ENCODE results near the gene TMEM154.
"Not testable (repeated sequence)": the region's sequence is repeated elsewhere in the genome, so short reads cannot be mapped to it uniquely, and the experiment has no call there.

The TMEM154 gene

DNA sequence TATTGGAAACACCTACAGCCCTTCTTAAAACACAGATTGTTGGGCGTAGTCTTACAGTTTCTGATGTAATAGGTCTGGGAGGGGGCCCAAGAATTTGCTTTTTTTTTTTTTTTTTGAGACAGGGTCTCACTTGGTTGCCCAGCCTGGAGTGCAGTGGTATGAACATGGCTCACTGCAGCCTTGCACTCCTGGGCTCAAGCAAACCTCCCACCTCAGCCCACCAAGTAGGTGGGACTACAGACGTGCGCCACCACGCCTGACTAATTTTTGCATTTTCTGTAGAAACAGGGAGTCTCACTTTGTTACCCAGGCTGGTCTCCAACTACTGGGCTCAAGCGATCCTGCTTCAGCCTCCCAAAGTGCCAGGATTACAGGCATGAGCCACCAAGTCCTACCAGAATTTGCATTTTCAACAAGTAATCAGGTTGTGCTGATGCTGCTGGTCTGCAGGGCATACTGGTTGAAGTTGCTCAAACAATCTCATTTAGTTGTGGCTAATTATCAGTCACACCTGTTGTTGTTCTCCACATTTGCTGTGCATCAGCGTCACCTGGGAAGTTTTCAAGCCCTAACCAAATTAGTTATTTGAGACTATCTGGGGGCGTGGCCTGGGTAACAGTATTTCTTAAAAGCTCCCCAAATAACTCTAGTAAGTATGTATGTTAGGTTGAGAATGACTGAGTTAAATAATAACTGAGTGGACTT lies 14.0 kb downstream of the TMEM154 start:
- no peak for DNase-seq

DNA sequence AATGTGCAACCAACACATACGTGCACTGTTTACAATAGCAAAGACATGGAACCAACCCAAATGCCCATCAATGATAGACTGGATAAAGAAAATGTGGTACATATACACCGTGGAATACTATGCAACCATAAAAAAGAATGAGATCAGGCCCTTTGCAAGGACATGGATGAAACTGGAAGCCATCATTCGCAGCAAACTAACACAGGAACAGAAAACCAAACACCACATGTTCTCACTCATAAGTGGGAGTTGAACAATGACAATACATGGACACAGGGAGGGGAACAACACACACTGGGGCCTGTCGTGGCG lies 15.8 kb downstream of the TMEM154 start:
- not testable (repeated sequence) for DNase-seq

DNA sequence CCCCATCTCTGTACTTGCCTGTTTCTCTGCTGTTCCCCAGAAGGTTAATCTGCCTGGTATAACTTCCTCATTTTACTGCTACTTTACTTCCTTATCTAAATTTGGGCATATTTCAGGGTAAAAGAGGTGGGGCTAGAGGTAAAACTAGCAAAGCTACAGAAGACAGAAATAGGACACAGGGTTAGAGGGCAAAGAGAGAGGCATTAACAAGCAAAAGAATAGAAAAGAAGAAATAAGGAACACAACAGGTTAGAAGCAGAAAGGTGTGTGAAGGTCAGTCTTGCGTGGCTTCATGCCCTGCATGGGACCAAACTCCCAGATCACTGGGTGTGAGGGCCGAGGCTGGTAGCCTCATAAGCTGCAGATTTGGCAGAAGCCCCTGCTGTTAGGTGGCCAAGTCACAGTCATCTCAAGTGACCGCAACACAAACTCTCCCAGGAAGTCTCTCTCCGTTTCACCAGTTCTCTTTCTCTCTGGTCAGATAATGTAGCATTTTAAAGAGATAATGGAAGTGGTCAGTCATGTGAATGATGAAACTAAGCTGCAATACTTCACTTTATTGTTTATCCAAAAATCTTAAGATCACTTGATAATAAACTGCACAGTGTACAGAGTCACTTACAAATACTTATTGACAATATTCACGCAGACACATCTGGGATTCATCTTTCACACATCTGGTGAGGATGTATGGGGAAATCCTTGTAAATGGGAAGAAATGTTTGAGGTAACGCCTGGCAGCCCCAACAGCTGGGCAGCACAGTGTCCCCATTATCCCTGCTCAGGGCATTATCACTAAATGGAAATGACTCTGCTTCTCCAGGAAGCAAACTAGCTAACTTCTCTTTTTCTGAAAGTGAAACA lies 16.4 kb downstream of the TMEM154 start:
- no peak for DNase-seq

DNA sequence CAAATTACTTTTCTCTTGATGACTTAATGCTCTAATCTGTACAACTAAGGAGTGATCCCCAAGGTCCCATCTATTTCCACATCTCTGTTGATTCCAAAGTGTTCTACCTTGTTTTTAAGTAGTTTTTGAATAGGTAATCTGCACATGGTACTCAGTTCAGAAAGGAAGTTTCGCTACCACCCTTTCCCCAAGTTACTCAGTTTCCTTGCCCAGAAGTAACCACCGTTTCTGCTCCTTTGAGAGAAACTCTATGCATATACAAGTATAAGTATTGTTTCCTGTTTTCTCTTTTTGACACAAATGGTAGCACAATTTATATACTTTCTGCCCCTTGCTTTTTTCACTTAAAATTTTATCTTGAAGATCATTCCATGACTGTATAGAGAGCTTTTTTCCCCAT lies 18.1 kb downstream of the TMEM154 start:
- no peak for DNase-seq

DNA sequence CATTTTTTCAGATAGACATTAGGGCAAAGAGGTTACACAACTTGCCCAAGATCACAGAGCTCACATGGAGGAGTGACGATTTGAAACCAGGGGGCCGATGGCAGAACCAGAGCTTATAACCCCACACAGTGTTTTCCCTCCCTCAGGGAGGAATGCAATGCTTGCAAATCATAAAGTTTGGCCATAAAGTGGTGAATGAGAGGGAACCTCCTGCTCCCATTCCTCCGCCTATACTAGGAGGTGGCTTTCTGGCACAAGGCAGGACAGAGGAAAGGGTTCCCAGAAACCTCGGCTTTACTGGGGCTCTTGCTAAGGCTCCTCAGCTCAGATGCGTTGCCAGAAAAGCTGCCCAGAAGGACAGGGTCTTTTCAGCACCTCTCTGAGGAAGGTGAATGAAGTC lies 19.3 kb downstream of the TMEM154 start:
- DNase-seq = no peak

DNA sequence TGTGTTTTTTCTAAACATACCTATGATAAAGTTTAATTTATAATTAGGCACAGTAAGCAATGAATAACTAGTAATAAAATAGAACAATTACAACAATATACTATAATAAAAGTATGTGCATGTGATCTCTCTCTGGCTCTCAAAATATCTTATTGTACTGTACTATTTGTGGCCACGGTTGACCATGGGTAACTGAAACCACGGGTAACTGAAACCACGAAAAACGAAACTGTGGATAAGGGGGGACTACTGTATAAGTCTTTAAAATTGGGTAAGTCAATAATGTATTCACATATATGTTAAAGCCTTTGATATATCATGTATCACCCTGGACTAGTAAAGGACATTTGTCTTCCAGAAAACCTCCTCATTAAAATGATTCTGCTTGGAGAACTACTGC lies 20.0 kb downstream of the TMEM154 start:
- DNase-seq = no peak

DNA sequence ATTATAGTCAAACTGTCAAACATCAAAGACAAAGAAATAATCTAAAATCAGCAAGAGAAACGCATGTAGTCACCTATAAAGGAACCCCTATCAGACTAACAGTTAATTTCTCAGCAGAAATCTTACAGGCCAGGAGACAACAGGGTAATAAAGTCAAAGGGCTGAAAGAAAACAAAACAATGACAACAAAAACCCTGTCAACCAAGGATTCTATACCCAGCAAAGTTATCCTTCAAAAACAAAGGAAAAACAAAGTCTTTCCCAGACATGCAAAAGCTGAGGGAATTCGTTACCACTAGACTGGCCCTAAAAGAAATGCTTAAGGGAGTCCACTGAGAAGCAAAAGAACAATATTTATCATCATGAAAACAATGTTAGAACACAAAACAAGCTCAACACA lies 22.1 kb downstream of the TMEM154 start:
- no peak for DNase-seq

DNA sequence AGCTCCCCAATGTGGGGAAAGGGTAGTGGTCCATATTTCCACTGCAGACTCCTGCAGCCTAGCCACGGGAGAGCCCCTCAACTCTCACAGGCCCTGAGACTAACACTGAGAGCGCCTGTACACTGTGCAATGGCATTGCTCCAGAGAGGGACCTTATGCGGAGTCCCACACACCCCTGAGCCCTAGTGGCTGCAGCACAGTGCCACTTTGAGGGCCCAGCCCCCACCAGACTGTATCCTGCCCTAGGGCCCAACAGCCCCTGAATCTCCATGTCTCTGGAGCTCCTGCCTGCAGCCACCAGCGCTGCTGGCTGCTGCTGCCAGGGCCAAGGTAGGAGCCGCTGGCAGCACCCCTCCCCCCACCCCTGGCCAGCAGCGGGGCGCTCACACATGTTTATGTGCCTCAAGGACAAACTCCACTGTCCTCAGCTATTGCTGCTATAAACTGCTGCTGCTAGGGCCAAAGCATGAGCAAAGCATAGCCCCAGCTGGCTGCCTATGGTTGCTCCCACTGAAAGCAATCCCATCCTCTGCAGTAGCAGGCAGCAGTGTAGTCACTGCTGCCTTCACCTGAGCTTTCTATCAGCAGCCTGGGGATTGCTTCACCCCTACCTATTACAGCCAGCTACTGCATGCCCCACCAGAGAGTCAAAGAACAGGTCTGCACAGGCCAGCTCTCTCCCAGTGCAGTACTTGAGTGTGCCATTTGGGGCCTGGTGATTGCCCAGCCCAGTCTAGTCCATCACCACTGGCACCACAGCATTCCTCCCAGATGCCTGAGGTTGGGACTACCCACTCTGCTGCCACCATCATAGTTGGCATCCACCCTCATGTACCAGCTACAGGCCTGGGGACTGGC lies 24.3 kb downstream of the TMEM154 start:
- DNase-seq = no peak

DNA sequence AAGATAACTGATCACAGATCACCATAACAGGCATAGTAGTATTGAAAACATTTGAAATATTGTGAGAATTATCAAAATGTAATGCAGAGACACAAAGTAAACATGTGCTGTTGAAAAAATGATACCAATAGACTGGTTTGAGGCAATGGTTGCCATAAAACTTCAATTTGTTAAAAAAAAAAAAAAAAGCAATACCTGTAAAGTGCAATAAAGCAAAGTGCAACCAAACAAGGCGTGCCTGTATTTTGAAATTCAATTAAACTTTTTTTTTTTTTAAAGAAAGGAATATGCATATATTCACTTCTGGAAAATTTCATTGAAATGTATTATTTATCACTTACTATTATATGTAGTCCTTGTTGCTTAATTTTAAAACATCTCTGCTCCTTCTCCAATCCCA lies 27.7 kb downstream of the TMEM154 start:
- DNase-seq = no peak

DNA sequence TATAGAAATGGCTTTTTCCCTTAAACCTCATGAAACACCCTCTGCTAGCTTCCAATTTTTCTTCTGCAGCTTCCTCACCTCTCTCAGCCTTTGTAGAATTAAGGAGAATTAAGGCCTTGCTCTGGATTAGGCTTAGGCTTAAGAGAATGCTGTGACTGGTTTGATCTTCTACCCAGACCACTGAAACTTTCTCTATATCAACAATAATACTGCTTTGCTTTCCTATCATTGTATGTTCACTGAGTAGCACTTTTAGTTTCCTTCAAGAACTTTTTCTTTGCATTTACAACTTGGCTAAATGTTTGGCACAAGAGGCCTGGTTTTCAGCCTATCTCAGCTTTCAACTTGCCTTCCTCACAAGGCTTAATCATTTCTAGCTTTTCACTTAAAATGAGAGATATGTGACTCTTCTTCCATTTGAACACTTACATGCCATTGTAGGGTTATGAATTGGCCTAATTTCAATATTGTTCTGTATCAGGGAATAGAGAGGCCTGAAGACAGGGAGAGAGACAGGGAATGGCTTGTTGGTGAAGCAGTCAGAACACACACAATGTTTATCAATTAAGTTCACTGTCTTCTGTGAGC lies 28.2 kb downstream of the TMEM154 start:
- no peak for DNase-seq

DNA sequence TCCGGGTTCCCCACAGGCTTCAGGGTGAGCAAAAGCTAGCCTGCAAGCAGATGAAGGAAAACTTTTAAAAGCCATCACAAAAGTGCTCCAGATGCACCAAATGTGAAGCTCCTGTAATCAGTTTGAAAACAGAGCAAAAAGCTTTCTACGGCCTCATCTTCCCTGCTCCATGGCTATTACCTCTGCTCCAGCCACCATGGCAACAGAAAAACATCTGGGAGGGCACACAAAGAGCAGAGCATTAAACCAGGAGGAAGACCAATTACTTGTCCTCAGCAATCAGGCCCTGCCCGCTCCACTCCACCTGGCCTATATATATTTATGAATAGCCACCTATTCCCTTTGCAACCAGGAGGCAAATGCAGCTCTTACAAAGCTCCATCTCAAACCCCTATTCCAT lies 33.6 kb downstream of the TMEM154 start:
- DNase-seq = no peak

DNA sequence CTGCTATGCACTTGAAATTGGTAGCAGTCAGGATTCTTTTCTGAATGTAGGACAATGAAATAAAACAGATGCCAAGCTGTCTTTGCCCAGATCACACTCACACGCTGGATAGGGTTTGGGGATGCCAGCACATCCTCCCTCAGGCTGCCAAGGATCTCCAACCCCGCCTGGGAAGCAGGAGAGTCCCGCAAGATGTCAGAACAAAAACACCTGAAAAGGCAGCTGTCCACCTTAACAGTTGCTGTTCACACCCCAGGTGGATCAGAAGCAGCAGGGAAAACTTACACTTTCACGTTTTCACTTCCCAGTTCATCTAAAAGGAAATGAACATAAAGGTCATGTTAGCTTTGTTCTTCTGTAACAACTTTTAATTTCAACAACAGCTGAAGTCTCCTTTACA lies 35.7 kb downstream of the TMEM154 start:
- DNase-seq = no peak

DNA sequence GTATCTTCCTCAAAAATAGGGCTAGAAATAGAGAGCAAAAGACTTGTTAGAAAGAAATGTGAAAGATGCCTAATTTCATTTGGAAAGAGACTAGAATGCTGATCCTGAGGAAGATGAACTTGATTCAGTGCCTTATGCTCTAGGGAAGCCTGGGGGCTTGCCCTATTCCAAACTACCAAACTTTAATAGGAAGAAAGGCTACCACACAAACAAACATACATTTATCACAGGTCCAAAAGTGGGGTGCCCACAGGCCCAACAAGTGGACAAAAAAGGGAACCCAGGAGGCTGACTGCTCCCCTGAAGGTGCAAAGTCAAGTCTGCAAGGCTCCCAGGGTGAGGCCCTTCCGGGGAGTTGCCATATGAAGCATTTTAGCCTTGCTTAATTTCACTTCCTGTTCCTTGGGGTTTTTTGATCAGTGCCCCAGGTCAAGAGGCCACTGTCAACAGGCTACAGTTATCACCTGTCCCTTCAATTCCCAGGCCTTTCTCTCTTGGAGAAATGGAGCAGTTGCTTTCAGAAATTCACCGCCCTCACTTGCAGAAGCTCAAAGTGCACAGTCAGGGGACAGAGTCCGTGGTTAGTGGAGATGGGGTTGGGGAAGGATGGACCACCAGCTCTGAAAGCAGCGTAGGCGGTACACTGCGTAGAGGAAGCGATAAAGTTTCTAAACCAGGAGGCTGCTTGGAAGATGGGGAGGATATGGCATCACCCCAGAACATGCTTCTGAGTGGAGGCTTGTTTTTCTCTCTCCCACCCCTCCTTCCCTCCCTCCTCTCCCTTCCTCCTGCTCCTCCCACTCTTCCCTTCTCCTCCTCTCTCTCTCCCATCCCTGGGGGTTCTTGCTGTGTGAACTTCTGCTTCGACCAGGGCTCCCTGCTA lies 36.4 kb downstream of the TMEM154 start:
- DNase-seq = no peak

DNA sequence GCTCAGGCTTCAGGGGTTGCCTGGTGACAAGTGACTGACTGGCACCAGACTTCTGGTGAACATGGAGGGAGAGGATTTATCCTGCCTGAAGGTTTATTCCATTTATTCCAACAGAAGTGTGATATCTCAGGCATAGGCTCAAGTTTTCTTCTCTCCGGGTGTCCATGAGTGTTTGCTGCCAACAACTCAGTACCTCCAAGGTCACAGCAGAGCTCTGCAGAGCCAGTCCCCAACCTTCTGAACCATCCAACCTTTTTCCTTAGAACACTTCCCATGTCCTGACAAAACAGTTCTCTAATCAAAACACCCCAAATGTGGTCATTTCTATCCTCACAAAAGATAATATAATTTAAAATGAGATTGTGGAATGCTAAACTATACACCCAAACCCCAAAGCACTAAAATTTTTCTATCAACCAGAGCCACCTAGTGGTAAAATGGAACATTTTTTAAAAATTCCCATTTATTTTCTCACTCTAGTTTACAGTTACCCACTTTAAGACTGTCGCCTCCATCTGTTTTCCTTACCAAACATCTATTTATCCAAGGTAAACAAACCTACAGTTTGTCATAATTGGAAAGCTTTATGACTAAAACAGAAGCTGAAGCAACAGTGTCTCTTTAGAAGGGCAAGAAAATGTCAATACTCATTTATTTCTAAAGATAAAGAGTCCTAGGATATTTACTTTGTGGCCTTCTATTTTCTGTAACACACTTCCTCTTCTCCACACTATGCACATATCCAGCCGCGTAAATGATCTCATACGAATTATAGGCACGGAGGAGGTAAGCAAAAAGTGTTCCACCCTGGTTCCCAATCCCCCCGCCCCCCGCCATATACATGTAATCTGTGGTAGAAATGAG lies 39.5 kb downstream of the TMEM154 start:
- DNase-seq = no peak

DNA sequence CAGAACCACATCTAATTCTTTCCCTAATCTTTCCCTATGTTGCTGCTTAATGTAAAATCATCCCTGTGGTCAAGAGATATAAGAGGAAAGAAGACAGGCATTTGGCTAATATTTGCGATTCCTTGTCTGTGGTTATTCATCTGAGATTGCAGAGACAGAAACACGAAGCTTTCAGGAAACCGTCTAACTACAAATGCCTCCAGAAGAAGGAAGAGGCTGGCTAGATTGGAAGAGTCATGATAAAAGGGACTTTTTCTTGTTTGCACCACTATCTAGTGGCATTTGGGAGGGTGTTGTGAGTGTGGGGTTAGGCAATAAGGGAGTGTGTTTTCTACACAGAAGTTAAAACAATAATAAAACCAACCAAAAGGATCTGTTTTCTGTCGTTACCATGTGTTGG lies 43.9 kb downstream of the TMEM154 start:
- DNase-seq = no peak

DNA sequence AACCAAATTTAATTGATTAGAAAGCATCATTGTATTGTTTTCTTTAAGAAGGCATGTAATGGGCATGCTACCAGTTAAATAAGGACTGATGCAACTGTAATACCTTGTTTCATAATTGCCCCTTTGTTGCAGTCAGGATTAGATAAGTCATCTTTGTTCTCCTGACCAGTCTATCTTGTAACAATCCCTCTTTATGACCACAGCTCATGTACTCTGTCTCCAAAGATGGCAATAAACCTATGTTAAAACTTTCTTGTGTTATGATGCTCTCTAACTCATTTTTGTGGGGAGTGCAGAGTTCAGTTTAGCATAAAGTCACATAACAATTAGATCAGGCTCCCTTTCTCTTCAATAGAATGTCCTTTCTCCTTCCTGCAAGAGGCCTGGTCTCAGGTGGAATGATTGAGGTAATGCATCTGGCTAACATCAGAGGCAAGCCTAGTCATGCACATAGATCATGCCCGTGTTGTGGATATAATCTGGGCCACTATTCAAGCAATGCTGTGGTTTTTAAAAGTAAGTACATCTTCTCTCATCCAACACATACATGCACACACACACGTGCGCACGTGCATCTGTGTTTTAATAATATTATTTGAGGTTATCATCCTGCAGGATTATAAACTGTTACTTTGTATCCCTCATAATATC lies 45.6 kb downstream of the TMEM154 start:
- DNase-seq = no peak

DNA sequence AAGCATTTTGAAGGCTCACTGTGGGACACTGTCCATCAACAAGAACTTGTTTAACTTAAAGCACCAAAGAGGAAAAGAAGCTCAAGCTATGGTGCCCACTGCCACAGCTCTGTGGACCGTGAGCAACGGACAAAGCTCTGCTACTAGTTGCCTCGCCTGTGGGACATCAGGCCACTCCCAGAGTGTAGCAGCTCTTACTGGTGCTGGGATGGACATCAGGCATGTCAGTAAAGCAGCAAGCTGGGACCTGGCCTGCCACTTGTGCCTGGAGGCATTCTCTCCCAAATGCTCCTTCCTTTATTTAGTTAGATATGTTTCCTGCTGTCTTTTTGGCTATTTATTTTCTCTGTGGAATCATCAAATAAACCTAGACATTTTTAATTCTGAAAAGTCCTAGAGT lies 46.7 kb downstream of the TMEM154 start:
- no peak for DNase-seq

DNA sequence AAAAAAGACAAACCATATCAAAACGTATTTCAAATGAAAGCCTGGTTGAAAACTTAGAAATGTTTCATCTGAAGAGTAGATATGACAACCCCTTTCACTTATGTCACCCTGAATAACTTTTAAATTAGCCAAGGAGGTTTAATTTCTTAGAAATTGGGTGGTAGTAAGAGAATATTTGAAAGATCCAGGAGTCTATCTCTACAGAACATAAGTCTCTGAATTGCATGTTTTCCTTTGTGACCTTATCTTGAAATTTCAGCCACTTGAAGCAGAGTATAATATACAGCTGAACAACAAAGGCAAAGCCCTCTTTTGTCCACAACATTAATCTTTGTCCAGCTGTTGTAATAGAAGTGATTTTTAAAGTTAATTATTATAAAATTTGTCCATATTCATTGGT lies 49.5 kb downstream of the TMEM154 start:
- DNase-seq = no peak

DNA sequence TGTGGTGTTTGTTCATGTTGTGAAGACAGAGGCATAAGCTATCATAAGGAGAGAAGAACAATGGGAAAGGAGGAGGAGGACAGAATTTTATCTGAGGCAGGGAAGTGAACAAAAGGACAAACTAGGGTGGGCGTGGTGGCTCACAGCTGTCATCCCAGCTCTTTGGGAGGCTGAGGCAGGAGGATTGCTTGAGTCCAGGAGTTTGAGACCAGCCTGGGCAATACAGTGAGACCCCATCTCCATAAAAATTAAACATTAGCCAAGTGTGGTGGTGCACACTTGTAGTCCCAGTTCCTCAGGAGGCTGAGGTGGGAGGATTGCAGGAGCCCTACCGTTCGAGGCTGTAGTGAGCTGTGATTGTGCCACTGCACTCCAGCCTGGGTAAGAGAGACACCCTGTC lies 49.9 kb downstream of the TMEM154 start:
- no peak for DNase-seq

DNA sequence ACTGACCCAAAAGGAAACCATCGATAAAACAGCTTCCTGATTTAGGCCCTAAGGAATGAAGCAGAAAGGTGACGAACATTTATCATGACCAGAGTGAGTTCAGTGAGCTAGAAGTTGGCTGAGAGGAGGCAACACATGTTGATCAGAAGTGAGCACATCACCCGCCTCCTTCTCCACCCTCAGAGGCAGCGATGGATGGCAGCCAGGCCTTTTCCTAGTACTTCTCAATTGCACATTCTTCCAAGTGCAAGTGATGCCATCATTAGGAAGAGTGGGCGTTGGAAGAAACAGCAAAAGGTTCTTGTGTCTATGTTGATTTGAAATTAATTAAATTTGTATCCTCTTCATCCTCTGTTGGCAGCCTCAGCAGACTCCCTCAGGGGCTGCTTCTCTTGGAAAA lies 51.7 kb downstream of the TMEM154 start:
- DNase-seq = no peak

DNA sequence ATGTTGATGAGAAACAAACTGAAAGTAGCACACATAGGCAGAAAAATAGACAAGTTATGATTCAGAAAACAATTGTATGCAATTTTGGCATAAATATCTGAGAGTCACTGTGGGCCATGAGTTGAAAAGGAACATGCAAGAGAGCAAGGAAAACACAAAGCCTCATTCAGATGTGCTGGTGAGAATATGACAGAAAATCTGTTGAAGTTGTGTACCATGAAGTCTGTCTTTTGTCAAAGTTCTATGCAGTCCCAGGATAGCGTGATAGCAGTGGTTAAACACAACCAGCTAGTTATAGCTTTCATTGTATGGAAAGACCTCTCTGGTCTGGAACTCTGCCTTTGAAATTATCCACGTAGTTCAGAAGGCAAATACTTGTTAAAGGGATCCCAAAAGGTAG lies 53.0 kb downstream of the TMEM154 start:
- DNase-seq = no peak
